IMR-90 (cell line): ENCODE measurements around the gene ALLC. TPM values are rescaled to one million over a fixed set of nuclear protein-coding genes. Genes with fewer than 3 reads are reported as not detected.

Source experiments
- ATAC-seq: fragments of 200-7000 bp; cut with Tn5 transposase; 2 replicates; pipeline ENCODE4 v1.9.1; 2020; ENCODE audit warnings: low read depth, mild to moderate bottlenecking, moderate library complexity
- BruUV-seq: library from RNA; stranded (reverse); fragments of 400-500 nt; replicated peaks from 2 replicates; lab custom pipeline; 2021; lab: Mats Ljungman, UMichigan
- CTCF ChIA-PET: fragments of 300-600 bp; formaldehyde crosslinking; extraction: SDS; loops from one replicate; lab custom pipeline; 2021; ENCODE audit warnings: antibody characterized with exemption; lab: Yijun Ruan, JAX
- POLR2A ChIA-PET: fragments of 300-600 bp; sonication (Branson Sonifier 250); formaldehyde crosslinking; loops from one replicate; lab custom pipeline; 2022; ENCODE audit warnings: antibody characterized with exemption; ENCODE audit not compliant: unreplicated experiment; lab: Charles Lee
- DNase-seq: peaks from one replicate; pipeline ENCODE4 v3.0.0; 2013
- H2AFZ ChIP-seq: replicated peaks from 2 replicates; pipeline ENCODE3; 2013; ENCODE audit warnings: low read length, mild to moderate bottlenecking; ENCODE audit not compliant: poor library complexity
- H2AK5ac ChIP-seq: 2 replicates; pipeline ENCODE4 v1.6.1; 2013; ENCODE audit warnings: low read depth, low read length, inconsistent platforms
- H2AK9ac ChIP-seq: replicated peaks from 2 replicates; pipeline ENCODE3; 2013; ENCODE audit warnings: mild to moderate bottlenecking, low read depth, low read length, moderate library complexity; ENCODE audit not compliant: poor library complexity
- H2BK120ac ChIP-seq: 2 replicates; pipeline ENCODE4 v1.6.1; 2013; ENCODE audit warnings: low read depth, low read length, inconsistent platforms
- H2BK15ac ChIP-seq: 3 replicates; pipeline ENCODE4 v1.6.1; 2013; ENCODE audit warnings: low read depth, low read length, inconsistent platforms
- H2BK20ac ChIP-seq: 2 replicates; pipeline ENCODE4 v1.6.1; 2013; ENCODE audit warnings: low read depth, mild to moderate bottlenecking, inconsistent platforms, low read length, moderate library complexity
- H2BK5ac ChIP-seq: 2 replicates; pipeline ENCODE4 v1.6.1; 2013; ENCODE audit warnings: mild to moderate bottlenecking, low read depth, low read length, inconsistent platforms; ENCODE audit not compliant: poor library complexity, severe bottlenecking
- H3K14ac ChIP-seq: replicated peaks from 2 replicates; pipeline ENCODE4 v1.6.1; 2013; ENCODE audit warnings: low read depth, low read length, inconsistent platforms
- H3K18ac ChIP-seq: 2 replicates; pipeline ENCODE4 v1.6.1; 2013; ENCODE audit warnings: low read depth, low read length, control low read depth
- H3K23ac ChIP-seq: 2 replicates; pipeline ENCODE4 v1.6.1; 2013; ENCODE audit warnings: low read depth, low read length, inconsistent platforms
- H3K27ac ChIP-seq: 2 replicates; pipeline ENCODE4 v1.5.1; 2013; ENCODE audit warnings: mild to moderate bottlenecking, control low read depth, low read length; ENCODE audit not compliant: insufficient read depth
- H3K27me3 ChIP-seq: 2 replicates; pipeline ENCODE4 v1.6.1; 2013; ENCODE audit warnings: low read length; ENCODE audit not compliant: control insufficient read depth, insufficient read depth
- H3K36me3 ChIP-seq: 2 replicates; pipeline ENCODE4 v1.6.1; 2013; ENCODE audit warnings: low read length, mixed read lengths; ENCODE audit not compliant: control insufficient read depth, insufficient read depth
- H3K4ac ChIP-seq: 2 replicates; pipeline ENCODE4 v1.6.1; 2013; ENCODE audit warnings: low read depth, low read length, inconsistent platforms
- H3K4me1 ChIP-seq: 2 replicates; pipeline ENCODE4 v1.6.1; 2013; ENCODE audit warnings: low read length, mixed read lengths; ENCODE audit not compliant: control insufficient read depth, insufficient read depth
- H3K4me2 ChIP-seq: 2 replicates; pipeline ENCODE4 v1.6.1; 2013; ENCODE audit warnings: low read depth, mild to moderate bottlenecking, control low read depth, low read length, moderate library complexity
- H3K4me3 ChIP-seq: 2 replicates; pipeline ENCODE4 v1.5.1; 2013; ENCODE audit warnings: low read depth, mild to moderate bottlenecking, control low read depth, low read length, moderate library complexity; ENCODE audit not compliant: insufficient read depth
- H3K56ac ChIP-seq: 2 replicates; pipeline ENCODE4 v1.6.1; 2013; ENCODE audit warnings: low read length, inconsistent platforms; ENCODE audit not compliant: insufficient read depth; ENCODE audit errors: extremely low read depth
- H3K79me1 ChIP-seq, 2 experiments: 2 replicates each; pipeline ENCODE4 v1.6.1; 2013; ENCODE audit warnings: low read length in 2 of 2, inconsistent platforms in 1 of 2, low read depth in 1 of 2
- H3K9ac ChIP-seq: 2 replicates; pipeline ENCODE4 v1.6.1; 2013; ENCODE audit warnings: low read depth, low read length, control low read depth
- H3K9me1 ChIP-seq: 2 replicates; pipeline ENCODE4 v1.6.1; 2013; ENCODE audit warnings: low read length, inconsistent platforms; ENCODE audit not compliant: insufficient read depth
- H3K9me3 ChIP-seq: 2 replicates; pipeline ENCODE4 v1.6.1; 2013; ENCODE audit warnings: low read length; ENCODE audit not compliant: control insufficient read depth, insufficient read depth
- H4K20me1 ChIP-seq: 2 replicates; pipeline ENCODE4 v1.6.1; 2013; ENCODE audit warnings: low read length, inconsistent platforms; ENCODE audit not compliant: insufficient read depth
- H4K5ac ChIP-seq: 2 replicates; pipeline ENCODE4 v1.6.1; 2013; ENCODE audit warnings: mild to moderate bottlenecking, low read depth, low read length, control low read depth
- H4K8ac ChIP-seq, 2 experiments: 2 replicates each; pipeline ENCODE4 v1.6.1; 2013; ENCODE audit warnings: low read depth in 2 of 2, low read length in 2 of 2, control low read depth in 1 of 2, inconsistent platforms in 1 of 2
- H4K91ac ChIP-seq: 2 replicates; pipeline ENCODE4 v1.6.1; 2013; ENCODE audit warnings: low read depth, low read length, inconsistent platforms; ENCODE audit not compliant: insufficient read depth
- BHLHE40 ChIP-seq: fragments of 150-350 bp; IDR thresholded peaks from 2 replicates; pipeline ENCODE4 v1.6.1; 2016; ENCODE audit warnings: mild to moderate bottlenecking, low read depth, low read length
- CEBPB ChIP-seq: IDR thresholded peaks from 2 replicates; pipeline ENCODE4 v1.6.1; 2012; ENCODE audit warnings: low read depth, low read length, improper control_type of control experiment
- CHD1 ChIP-seq: IDR thresholded peaks from 2 replicates; pipeline ENCODE4 v1.6.1; 2012; ENCODE audit warnings: low read depth, low read length, improper control_type of control experiment
- FOS ChIP-seq: fragments of 150-350 bp; IDR thresholded peaks from 2 replicates; pipeline ENCODE4 v1.6.1; 2016; ENCODE audit warnings: low read depth, low read length
- MAFK ChIP-seq: IDR thresholded peaks from 2 replicates; pipeline ENCODE4 v1.6.1; 2012; ENCODE audit warnings: low read depth, low read length, improper control_type of control experiment
- MAZ ChIP-seq: IDR thresholded peaks from 2 replicates; pipeline ENCODE4 v1.6.1; 2012; ENCODE audit warnings: low read depth, mild to moderate bottlenecking, low read length, improper control_type of control experiment, moderate library complexity, borderline replicate concordance
- MXI1 ChIP-seq: IDR thresholded peaks from 2 replicates; pipeline ENCODE4 v1.6.1; 2012; ENCODE audit warnings: low read depth, mild to moderate bottlenecking, low read length, moderate library complexity, borderline replicate concordance
- NFE2L2 ChIP-seq: fragments of 150-350 bp; IDR thresholded peaks from 2 replicates; pipeline ENCODE4 v1.6.1; 2016; ENCODE audit warnings: low read depth, mild to moderate bottlenecking, low read length
- POLR2A ChIP-seq: IDR thresholded peaks from 2 replicates; pipeline ENCODE4 v1.6.1; 2012; ENCODE audit warnings: mild to moderate bottlenecking, low read depth, low read length
- RAD21 ChIP-seq: IDR thresholded peaks from 2 replicates; pipeline ENCODE4 v1.6.1; 2012; ENCODE audit warnings: low read length, improper control_type of control experiment
- RCOR1 ChIP-seq: IDR thresholded peaks from 2 replicates; pipeline ENCODE4 v1.6.1; 2012; ENCODE audit warnings: mild to moderate bottlenecking, low read length, improper control_type of control experiment; ENCODE audit not compliant: insufficient replicate concordance
- RFX5 ChIP-seq: IDR thresholded peaks from 2 replicates; pipeline ENCODE4 v1.8.0; 2012; ENCODE audit warnings: low read depth, mild to moderate bottlenecking, low read length, moderate library complexity
- SMC3 ChIP-seq: fragments of 150-350 bp; IDR thresholded peaks from 2 replicates; pipeline ENCODE4 v1.6.1; 2016; ENCODE audit warnings: low read depth, mild to moderate bottlenecking, antibody characterized with exemption, low read length, moderate library complexity
- WGBS, 2 experiments: methylation state at CpG; one replicate each; pipeline versions ENCODE4 v1.1.5 to v1.1.7; 2013; ENCODE audit warnings: missing lambda C conversion rate in 2 of 2; ENCODE audit not compliant: insufficient read length in 1 of 2; ENCODE audit errors: extremely low coverage in 2 of 2; 5-methylcytosine and 5-hydroxymethylcytosine counted together
- dilution Hi-C: fragments of 300-500 bp; cut with HindIII; formaldehyde crosslinking; loops from one replicate; pipeline ENCODE4 v1.14.3; 2018; ENCODE audit warnings: low sequenced_read_pairs; ENCODE audit not compliant: unreplicated experiment
- in situ Hi-C: fragments of 300-500 bp; cut with MboI; formaldehyde crosslinking; loops from 3 replicates; pipeline ENCODE4 v1.14.3; 2019; ENCODE audit warnings: low sequenced_read_pairs, inconsistent platforms, mixed read lengths
- intact Hi-C: fragments of 100-400 bp; cut with micrococcal nuclease; formaldehyde crosslinking; loops from 2 replicates; pipeline ENCODE4 v1.10.0; 2022
- polyA plus RNA-seq, 3 experiments: library from polyadenylated mRNA; depleted of rRNA; stranded (reverse); fragments of >200 nt; gene quantifications; 2 replicates each; pipeline ENCODE4 v1.2.3, GENCODE V29; 2012; ENCODE audit warnings: low replicate concordance in 1 of 3
- total RNA-seq: library from RNA; depleted of rRNA; stranded (reverse); fragments of >200 nt; gene quantifications from 2 replicates; pipeline ENCODE4 v1.2.3, GENCODE V29; 2012
- TF ChIP-seq, protein P1 (sequence below): fragments of 150-350 bp; IDR thresholded peaks from 2 replicates; pipeline ENCODE4 v1.6.1; 2016; ENCODE audit warnings: low read depth, mild to moderate bottlenecking, low read length, moderate library complexity, borderline replicate concordance
- TF ChIP-seq, protein P2 (sequence below): conservative IDR thresholded peaks from 2 replicates; pipeline ENCODE4 v1.5.1; 2012; ENCODE audit warnings: mild to moderate bottlenecking, low read depth, low read length, improper control_type of control experiment
- TF ChIP-seq, protein P3 (sequence below): fragments of 150-350 bp; IDR thresholded peaks from 2 replicates; pipeline ENCODE4 v1.6.1; 2017; ENCODE audit warnings: mild to moderate bottlenecking, antibody characterized with exemption, low read length, low read depth

Gene ALLC
- total and polyA plus RNA-seq, 2 of the 4 experiments (the other 2 are of a cell fraction) = not detected

DNA sequence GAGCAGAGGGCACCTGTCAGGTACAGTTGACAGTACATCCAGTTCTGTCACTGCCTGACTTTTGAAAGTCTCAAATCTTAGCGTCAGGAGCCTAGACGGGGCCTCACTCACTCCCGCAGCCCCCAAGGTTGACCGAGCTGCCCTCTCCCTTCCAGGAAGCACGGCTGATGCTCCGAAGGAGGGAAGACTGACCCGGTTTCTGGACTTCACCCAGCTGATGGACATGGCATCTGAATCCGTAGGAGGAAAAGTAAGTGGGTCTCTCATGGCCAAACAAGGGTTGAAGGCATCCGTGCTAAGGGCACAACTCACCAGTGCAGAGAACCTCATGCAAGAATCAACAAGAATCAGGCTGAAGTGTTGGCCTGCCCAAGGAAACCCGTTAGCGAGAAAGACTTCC, 12.9 kb downstream of the ALLC start:
- Histone ChIP-seq H2AFZ (no peak overlapping the region), H3K4me2 (no peak overlapping the region), H3K4me3 (no peak overlapping the region), H2AK9ac (no peak overlapping the region), H3K4ac (no peak overlapping the region), H2BK20ac (no peak overlapping the region), H2BK5ac (no peak overlapping the region), H3K9me3 (no peaks in the 10 kb centered on the region), H4K5ac (no peak overlapping the region), H3K79me1 (no peaks in the 10 kb centered on the region), H2BK120ac (no peak overlapping the region), H3K56ac (no peak overlapping the region), H4K91ac (no peak overlapping the region), H4K20me1 (no peaks in the 10 kb centered on the region), H3K9ac (no peak overlapping the region), H4K8ac (no peak overlapping the region), H3K36me3 (no peaks in the 10 kb centered on the region), H3K14ac (no peak overlapping the region), H3K23ac (no peak overlapping the region), H3K9me1 (no peaks in the 10 kb centered on the region), H2BK15ac (no peak overlapping the region), H3K4me1 (peaks cover 4% of the 10 kb centered on the region; the same call in 1 of the 2 replicates), H3K18ac (no peak overlapping the region), H2AK5ac (no peak overlapping the region), H3K27me3 (no peaks in the 10 kb centered on the region; the same call in 1 of the 2 replicates), H3K27ac (no peak overlapping the region)
- BruUV-seq = no TSS peak
- intact Hi-C loops (no loop called here), in situ Hi-C loops (loop anchor here (25.0 kb wide), 1 partner anchor 1809 kb away; no protein-coding TSS in a partner anchor), dilution Hi-C loops (no loop called here)
- WGBS, 2 experiments = 79% methylated on average over 2 of the region's 11 CpGs; no CpG with 5 or more reads in 1 of the 2 experiments
- ChIA-PET CTCF (no interaction called here), POLR2A (no interaction called here)
- no peak for DNase-seq
- ATAC-seq = no peak
- TF ChIP-seq NFE2L2 (no peak), BHLHE40 (no peak), RAD21 (no peak), CEBPB (no peak), POLR2A (no peak), MAFK (no peak), MXI1 (no peak), SMC3 (no peak), CHD1 (no peak), MAZ (no peak), FOS (no peak), RFX5 (no peak), RCOR1 (no peak)
- TF ChIP-seq, protein P1, sequence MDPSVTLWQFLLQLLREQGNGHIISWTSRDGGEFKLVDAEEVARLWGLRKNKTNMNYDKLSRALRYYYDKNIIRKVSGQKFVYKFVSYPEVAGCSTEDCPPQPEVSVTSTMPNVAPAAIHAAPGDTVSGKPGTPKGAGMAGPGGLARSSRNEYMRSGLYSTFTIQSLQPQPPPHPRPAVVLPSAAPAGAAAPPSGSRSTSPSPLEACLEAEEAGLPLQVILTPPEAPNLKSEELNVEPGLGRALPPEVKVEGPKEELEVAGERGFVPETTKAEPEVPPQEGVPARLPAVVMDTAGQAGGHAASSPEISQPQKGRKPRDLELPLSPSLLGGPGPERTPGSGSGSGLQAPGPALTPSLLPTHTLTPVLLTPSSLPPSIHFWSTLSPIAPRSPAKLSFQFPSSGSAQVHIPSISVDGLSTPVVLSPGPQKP = no peak
- TF ChIP-seq, protein P2, sequence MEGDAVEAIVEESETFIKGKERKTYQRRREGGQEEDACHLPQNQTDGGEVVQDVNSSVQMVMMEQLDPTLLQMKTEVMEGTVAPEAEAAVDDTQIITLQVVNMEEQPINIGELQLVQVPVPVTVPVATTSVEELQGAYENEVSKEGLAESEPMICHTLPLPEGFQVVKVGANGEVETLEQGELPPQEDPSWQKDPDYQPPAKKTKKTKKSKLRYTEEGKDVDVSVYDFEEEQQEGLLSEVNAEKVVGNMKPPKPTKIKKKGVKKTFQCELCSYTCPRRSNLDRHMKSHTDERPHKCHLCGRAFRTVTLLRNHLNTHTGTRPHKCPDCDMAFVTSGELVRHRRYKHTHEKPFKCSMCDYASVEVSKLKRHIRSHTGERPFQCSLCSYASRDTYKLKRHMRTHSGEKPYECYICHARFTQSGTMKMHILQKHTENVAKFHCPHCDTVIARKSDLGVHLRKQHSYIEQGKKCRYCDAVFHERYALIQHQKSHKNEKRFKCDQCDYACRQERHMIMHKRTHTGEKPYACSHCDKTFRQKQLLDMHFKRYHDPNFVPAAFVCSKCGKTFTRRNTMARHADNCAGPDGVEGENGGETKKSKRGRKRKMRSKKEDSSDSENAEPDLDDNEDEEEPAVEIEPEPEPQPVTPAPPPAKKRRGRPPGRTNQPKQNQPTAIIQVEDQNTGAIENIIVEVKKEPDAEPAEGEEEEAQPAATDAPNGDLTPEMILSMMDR = no peak
- TF ChIP-seq, protein P3, sequence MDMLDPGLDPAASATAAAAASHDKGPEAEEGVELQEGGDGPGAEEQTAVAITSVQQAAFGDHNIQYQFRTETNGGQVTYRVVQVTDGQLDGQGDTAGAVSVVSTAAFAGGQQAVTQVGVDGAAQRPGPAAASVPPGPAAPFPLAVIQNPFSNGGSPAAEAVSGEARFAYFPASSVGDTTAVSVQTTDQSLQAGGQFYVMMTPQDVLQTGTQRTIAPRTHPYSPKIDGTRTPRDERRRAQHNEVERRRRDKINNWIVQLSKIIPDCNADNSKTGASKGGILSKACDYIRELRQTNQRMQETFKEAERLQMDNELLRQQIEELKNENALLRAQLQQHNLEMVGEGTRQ = no peak
